Forelimb muscle (tissue), 1 donor: ENCODE results near the gene PLEKHA1. TPM values are rescaled to one million over a fixed set of nuclear protein-coding genes. Genes with fewer than 3 reads are reported as not detected.

Experiments used
- DNase-seq: peaks from one replicate; pipeline ENCODE4 v3.0.0-alpha.2; 2013; ENCODE audit warnings: low read depth
- polyA plus RNA-seq: library from polyadenylated mRNA; unstranded; fragments of 120-200 nt; gene quantifications from one replicate; pipeline ENCODE4 v1.2.1, GENCODE V29; 2013; ENCODE audit not compliant: insufficient read length

Gene PLEKHA1
- polyA plus RNA-seq, 1 donor, result 32.3 TPM

GRCh38 chr10:122376364-122376961 is 2.0 kb downstream of the PLEKHA1 start:
- no peak for DNase-seq

- DNase-seq, result no peak
Measured at GRCh38 chr10:122379041-122379440, 4.5 kb downstream of the PLEKHA1 start.

GRCh38 chr10:122379537-122379936 is 5.0 kb downstream of the PLEKHA1 start:
- no peak for DNase-seq

- no peak for DNase-seq
Measured at GRCh38 chr10:122380703-122381102, 6.2 kb downstream of the PLEKHA1 start.

- DNase-seq, result no peak
Measured at GRCh38 chr10:122381680-122382079, 7.2 kb downstream of the PLEKHA1 start.

GRCh38 chr10:122386514-122386913 is 12.0 kb downstream of the PLEKHA1 start:
- no peak for DNase-seq

- DNase-seq, result no peak
Measured at GRCh38 chr10:122387572-122387971, 13.1 kb downstream of the PLEKHA1 start.

- no peak for DNase-seq
Measured at GRCh38 chr10:122388287-122388997, 13.9 kb downstream of the PLEKHA1 start.

- DNase-seq, result no peak
Measured at GRCh38 chr10:122390271-122390670, 15.8 kb downstream of the PLEKHA1 start.

GRCh38 chr10:122390679-122391078 is 16.2 kb downstream of the PLEKHA1 start:
- DNase-seq, result no peak

GRCh38 chr10:122391875-122392274 is 17.4 kb downstream of the PLEKHA1 start:
- no peak for DNase-seq

GRCh38 chr10:122392835-122393234 is 18.3 kb downstream of the PLEKHA1 start:
- DNase-seq, result no peak

GRCh38 chr10:122393288-122393687 is 18.8 kb downstream of the PLEKHA1 start:
- DNase-seq, result no peak

- no peak for DNase-seq
Measured at GRCh38 chr10:122402548-122403131, 28.1 kb downstream of the PLEKHA1 start.

GRCh38 chr10:122404576-122404975 is 30.1 kb downstream of the PLEKHA1 start:
- no peak for DNase-seq

- no peak for DNase-seq
Measured at GRCh38 chr10:122407375-122408125, 33.0 kb downstream of the PLEKHA1 start.

- DNase-seq, result no peak
Measured at GRCh38 chr10:122413327-122413726, 38.8 kb downstream of the PLEKHA1 start.

GRCh38 chr10:122417667-122418066 is 43.2 kb downstream of the PLEKHA1 start:
- DNase-seq, result no peak

GRCh38 chr10:122419016-122419415 is 44.5 kb downstream of the PLEKHA1 start:
- no peak for DNase-seq

GRCh38 chr10:122419876-122420623 is 45.5 kb downstream of the PLEKHA1 start:
- DNase-seq, result peak; percentile 17

GRCh38 chr10:122420624-122421007 is 46.1 kb downstream of the PLEKHA1 start:
- DNase-seq, result no peak
